Stimulated activated CD8-positive, alpha-beta memory T cell treated with anti-CD3 and anti-CD28 coated beads, Interleukin-7, amount 100 ng/mL, for 24 hours (primary cell): ENCODE results near the gene SHISAL1.

ENCODE experiments used
- DNase-seq: peaks from one replicate; pipeline ENCODE4 v3.0.0-alpha.2; 2020; ENCODE audit warnings: low read depth

SHISAL1 gene

GRCh38 chr22:44301039-44301438 lies 11.7 kb downstream of the SHISAL1 start:
- DNase-seq, result no peak

GRCh38 chr22:44299124-44299523 lies 13.6 kb downstream of the SHISAL1 start:
- no peak for DNase-seq

- no peak for DNase-seq
Observed at GRCh38 chr22:44298406-44299091, 14.2 kb downstream of the SHISAL1 start.

DNA sequence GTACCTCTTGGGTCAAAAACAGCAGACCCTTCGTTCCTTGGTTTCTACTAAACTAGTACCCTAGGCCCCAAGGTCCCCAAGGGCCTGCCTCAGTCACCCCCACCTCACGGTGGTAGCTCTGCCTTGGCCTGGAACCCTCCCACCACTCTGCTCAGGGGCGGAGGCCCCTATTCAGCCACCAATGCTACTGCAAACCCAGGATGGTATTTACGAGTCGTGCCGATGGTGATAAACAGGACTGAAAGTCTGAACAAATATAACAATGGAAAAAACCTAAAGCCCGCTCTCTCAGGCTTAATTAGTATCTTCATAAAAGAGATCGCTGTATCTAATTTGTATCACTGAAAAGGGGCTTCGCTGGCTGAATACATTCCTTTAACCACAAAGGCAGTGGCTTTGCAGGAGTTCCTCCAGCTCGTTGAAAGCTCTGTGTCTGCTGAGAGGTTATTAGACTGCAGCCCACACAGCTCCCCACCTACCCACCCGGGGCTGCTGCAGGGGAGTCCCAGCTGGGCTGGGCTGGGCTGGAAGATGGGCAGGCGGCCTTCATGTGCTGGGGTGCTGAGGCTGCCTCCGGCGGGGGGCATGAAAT lies 15.2 kb downstream of the SHISAL1 start:
- no peak for DNase-seq

- DNase-seq, result no peak
Observed at GRCh38 chr22:44295406-44295805, 17.3 kb downstream of the SHISAL1 start.

DNA sequence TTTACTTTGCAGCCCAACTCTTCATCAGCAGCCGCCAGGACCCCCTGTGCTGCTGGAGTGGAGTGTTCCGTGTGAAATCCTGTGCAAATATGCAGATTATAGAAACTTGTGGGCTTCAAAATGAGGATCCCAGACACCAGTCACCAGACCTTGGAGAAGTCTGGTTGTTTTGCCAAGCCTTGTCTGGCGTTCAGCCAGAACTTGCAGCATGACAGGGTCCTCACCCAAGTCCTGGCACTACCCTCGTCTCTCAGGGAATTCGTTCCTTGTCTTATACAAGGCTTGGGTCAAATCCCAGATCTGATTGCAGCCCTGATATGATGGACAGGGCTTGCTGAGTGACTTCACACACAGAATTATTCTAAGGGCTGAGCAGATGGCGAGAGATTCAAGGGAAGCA lies 18.9 kb downstream of the SHISAL1 start:
- DNase-seq, result no peak

DNA sequence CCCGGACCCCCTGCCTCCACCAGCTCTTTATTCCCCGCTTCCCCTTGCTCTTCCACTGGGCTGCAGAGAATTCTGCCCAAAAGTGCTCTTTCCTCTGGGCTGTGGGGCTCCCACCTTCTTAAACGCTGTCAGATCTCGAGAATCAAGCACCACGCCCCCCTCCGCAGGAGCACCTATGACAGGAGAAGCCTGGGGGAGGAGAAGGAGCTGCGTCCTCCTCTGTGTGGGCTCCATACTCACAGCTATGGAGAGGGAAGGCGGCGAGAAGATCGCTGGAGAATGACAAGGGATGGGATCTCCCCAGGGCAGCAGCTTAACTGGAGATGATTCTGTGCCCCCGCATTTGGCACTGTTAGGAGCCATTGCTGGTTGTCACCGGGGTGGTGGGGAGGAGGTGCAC lies 19.7 kb downstream of the SHISAL1 start:
- DNase-seq, result no peak

GRCh38 chr22:44292521-44292920 lies 20.2 kb downstream of the SHISAL1 start:
- no peak for DNase-seq

DNA sequence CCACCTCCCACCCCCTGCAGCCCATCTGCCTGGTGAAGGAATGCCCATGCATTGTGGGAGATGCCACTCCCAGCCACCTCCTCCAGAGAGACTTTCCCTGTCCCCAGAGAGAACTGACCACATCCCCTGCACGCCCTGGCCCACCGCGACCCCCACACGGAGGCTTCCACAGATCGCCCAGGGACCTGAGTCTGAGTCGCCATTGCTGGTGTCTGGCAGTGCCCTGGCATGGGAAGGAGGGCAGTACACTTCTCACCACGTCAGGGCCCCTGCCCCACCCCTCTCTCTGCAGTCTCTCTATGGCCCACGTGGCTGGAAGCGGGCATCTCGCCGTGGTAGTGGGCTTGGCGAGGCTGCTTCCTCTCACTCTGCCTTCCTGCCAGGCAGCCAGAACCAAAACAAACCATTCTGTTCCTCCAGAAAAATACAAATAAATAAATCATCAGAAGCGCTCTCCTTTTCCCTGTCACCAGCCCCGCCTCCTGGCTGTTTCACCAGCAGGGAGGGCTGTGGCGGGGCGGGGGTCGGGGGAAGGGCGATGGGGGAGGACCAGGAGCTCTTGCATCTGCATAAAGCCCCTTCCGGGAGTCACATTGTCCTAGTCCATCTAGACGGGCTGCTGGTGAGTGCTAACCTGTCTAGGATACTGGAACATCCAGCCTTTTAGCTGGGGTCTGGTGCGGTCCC lies 20.9 kb downstream of the SHISAL1 start:
- no peak for DNase-seq

- no peak for DNase-seq
Observed at GRCh38 chr22:44291265-44291664, 21.5 kb downstream of the SHISAL1 start.

GRCh38 chr22:44289414-44290171 lies 23.2 kb downstream of the SHISAL1 start:
- no peak for DNase-seq

- DNase-seq, result no peak
Observed at GRCh38 chr22:44288913-44289312, 23.8 kb downstream of the SHISAL1 start.

DNA sequence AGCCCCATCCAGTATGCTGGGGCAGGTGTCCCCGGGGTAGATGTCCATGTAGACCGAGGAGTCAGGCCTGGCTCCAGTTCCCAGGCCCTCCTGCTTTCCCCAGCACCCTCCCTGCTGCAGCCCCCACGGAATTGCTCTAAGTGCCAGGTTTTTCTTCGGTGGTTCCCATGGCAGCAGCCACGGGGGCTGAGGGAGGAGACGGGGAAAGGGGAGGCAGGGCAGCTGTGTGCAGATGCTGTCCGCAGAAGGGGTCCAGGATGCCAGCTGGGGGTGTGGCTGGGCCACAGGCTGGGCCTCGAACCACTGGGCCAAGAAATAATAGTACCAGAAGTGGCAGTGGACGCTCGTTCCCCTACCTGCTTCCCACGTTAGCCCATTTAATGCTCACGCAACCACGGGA lies 25.0 kb downstream of the SHISAL1 start:
- DNase-seq, result no peak

GRCh38 chr22:44287121-44287693 lies 25.5 kb downstream of the SHISAL1 start:
- no peak for DNase-seq

- no peak for DNase-seq
Observed at GRCh38 chr22:44286646-44287045, 26.1 kb downstream of the SHISAL1 start.

GRCh38 chr22:44284711-44285110 lies 28.0 kb downstream of the SHISAL1 start:
- no peak for DNase-seq

- no peak for DNase-seq
Observed at GRCh38 chr22:44281768-44282637, 30.7 kb downstream of the SHISAL1 start.

DNA sequence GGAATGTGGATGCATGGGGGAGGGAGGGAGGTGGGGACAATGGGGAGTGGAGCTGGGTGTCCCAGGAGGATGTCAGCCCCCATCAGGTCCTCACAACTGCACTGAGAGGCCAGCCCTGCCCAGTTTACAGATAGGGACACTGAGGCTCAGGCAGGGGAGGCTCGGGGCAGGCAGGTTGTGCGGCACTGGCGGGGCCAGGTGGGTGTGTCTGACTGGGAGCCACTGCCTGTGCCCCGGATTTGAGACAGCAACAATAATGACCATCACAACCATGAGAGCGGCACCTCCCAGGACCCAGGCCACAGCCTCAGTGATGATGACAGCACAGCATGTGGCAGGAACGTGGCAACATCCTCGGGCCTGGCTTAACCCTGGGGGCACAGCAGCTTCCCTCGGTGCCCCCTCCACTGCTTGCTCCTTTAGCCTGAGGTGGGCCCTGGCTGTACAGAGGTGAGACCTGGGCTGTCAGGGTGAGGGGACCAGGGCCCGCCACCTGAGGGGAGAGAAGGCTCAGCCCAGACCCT lies 32.0 kb downstream of the SHISAL1 start:
- DNase-seq, result no peak

DNA sequence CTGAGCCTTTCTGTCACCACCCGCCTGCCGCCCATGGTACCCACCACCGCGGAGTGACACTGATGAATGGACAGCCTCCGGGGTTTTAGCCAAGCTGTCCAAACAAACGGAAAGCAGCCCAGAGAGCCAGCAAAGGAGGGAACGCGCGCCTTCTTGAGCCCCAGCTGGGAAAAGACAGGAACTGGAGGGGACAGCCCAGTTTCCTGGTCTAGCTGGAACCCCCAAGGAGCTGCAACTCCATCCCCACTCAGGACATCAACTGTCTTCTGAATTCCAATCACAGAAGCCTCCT lies 33.7 kb downstream of the SHISAL1 start:
- DNase-seq, result no peak

DNA sequence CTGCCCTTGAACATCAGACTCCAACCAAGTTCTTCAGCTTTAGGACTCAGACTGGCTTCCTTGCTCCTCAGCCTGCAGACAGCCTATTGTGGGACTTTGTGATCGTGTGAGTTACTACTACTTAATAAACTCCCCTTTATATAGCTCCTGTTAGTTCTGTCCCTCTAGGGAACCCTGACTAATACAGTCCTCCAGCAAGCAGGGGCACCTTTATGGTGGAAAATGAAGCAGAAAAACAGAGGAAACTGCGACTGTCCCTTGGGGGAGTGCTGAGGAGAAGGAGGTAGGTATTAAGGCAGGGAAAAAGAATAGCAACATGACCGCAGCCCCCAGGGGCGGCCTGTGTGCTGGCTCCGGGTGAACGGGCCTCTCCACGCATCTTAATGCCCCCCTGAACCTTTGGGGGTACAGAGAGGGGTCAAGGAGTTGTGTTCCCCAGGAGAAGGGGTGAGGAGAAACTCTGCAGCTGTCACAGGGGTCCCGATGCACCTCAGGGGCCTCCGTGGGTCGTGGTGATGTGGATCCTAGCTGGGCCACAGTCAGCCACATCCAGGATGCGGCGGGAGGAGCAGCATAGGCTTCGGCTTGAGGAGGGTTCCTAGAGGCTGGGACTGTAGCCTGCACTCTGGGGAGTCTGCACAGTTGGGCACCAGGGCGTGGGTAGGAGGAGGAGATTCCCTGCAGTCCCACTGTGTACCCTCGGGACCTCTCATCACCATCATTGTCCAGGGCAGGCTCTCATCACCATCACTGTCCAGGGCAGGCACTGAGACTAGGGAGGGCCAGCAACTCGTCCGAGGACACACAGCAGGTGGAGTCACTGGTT lies 34.3 kb downstream of the SHISAL1 start:
- no peak for DNase-seq
